Inflammatory macrophage (primary cell): ENCODE results near the gene SLC7A9.
"Not testable (repeated sequence)": the region's sequence is repeated elsewhere in the genome, so short reads cannot be mapped to it uniquely, and the experiment has no call there.

ENCODE experiments used
- DNase-seq, 2 donors: peaks; one replicate each; pipeline ENCODE4 v3.0.0-alpha.2; 2020 to 2022

SLC7A9 gene

GRCh38 chr19:32881766-32882165 lies 12.2 kb upstream of the SLC7A9 start:
- no peak for DNase-seq

GRCh38 chr19:32880622-32881021 lies 11.1 kb upstream of the SLC7A9 start:
- no peak for DNase-seq

- DNase-seq: no peak
Measured at GRCh38 chr19:32879741-32880140, 10.2 kb upstream of the SLC7A9 start.

GRCh38 chr19:32878988-32879387 lies 9.4 kb upstream of the SLC7A9 start:
- DNase-seq: no peak

GRCh38 chr19:32877977-32878745 lies 8.6 kb upstream of the SLC7A9 start:
- DNase-seq: peak in 1 of 2 donors; percentile 5

- no peak for DNase-seq
Measured at GRCh38 chr19:32877323-32877912, 7.9 kb upstream of the SLC7A9 start.

- DNase-seq: no peak
Measured at GRCh38 chr19:32876919-32877285, 7.3 kb upstream of the SLC7A9 start.

- no peak for DNase-seq
Measured at GRCh38 chr19:32876236-32876918, 6.8 kb upstream of the SLC7A9 start.

GRCh38 chr19:32875428-32875827 lies 5.9 kb upstream of the SLC7A9 start:
- DNase-seq: no peak

- DNase-seq: no peak
Measured at GRCh38 chr19:32874605-32875004, 5.0 kb upstream of the SLC7A9 start.

GRCh38 chr19:32873247-32873959 lies 3.8 kb upstream of the SLC7A9 start:
- DNase-seq: no peak

GRCh38 chr19:32872391-32872790 lies 2.8 kb upstream of the SLC7A9 start:
- no peak for DNase-seq

- no peak for DNase-seq
Measured at GRCh38 chr19:32870981-32871451, 1.4 kb upstream of the SLC7A9 start.

- DNase-seq: no peak
Measured at GRCh38 chr19:32869966-32870573, 503 bp upstream of the SLC7A9 start.

GRCh38 chr19:32868206-32868950 lies 1.2 kb downstream of the SLC7A9 start:
- no peak for DNase-seq

- not testable (repeated sequence) for DNase-seq
Measured at GRCh38 chr19:32867436-32867835, 2.1 kb downstream of the SLC7A9 start.

GRCh38 chr19:32866564-32867265 lies 2.9 kb downstream of the SLC7A9 start:
- no peak for DNase-seq

- DNase-seq: no peak
Measured at GRCh38 chr19:32866061-32866460, 3.5 kb downstream of the SLC7A9 start.

GRCh38 chr19:32865326-32865725 lies 4.2 kb downstream of the SLC7A9 start:
- no peak for DNase-seq

GRCh38 chr19:32864318-32865007 lies 5.1 kb downstream of the SLC7A9 start:
- no peak for DNase-seq

- DNase-seq: no peak
Measured at GRCh38 chr19:32863841-32864240, 5.7 kb downstream of the SLC7A9 start.
